Fibroblast of lung (primary cell): Measurements from ENCODE around the gene GATA1. TPM values are rescaled to one million over a fixed set of nuclear protein-coding genes. Genes with fewer than 3 reads are reported as not detected.
"Not testable (repeated sequence)": the region's sequence is repeated elsewhere in the genome, so short reads cannot be mapped to it uniquely, and the experiment has no call there.

Source experiments
- DNase-seq, 2 donors: peaks; one replicate each; pipeline versions ENCODE4 v3.0.0 to v3.0.0-alpha.2; 2010; ENCODE audit warnings: low read depth in 2 of 2
- H2AFZ ChIP-seq: 2 replicates; pipeline ENCODE4 v1.5.1; 2012; ENCODE audit warnings: low read length, control low read depth, inconsistent platforms
- H3K27ac ChIP-seq: 2 replicates; pipeline ENCODE4 v1.5.1; 2011; ENCODE audit warnings: low read length, control low read depth; ENCODE audit not compliant: insufficient read depth
- H3K27me3 ChIP-seq: 2 replicates; pipeline ENCODE4 v1.5.1; 2011; ENCODE audit warnings: mild to moderate bottlenecking, low read length; ENCODE audit not compliant: control insufficient read depth, insufficient read depth
- H3K36me3 ChIP-seq: 2 replicates; pipeline ENCODE4 v1.5.1; 2011; ENCODE audit warnings: low read length; ENCODE audit not compliant: control insufficient read depth, insufficient read depth
- H3K4me1 ChIP-seq: 2 replicates; pipeline ENCODE4 v1.5.1; 2011; ENCODE audit warnings: low read length; ENCODE audit not compliant: control insufficient read depth, insufficient read depth; ENCODE audit errors: extremely low read depth
- H3K4me2 ChIP-seq: 2 replicates; pipeline ENCODE4 v1.5.1; 2011; ENCODE audit warnings: low read length, control low read depth; ENCODE audit not compliant: insufficient read depth; ENCODE audit errors: extremely low read depth
- H3K4me3 ChIP-seq, 4 experiments: fragments of 200-600 bp in 1 of 4; sonication (generic) in 1 of 4; replicated peaks in 1 of 4; 2 replicates each; pipeline ENCODE4 v1.5.1; 2011 to 2016; ENCODE audit warnings: low read length in 4 of 4, low read depth in 3 of 4, mild to moderate bottlenecking in 3 of 4, control low read depth in 2 of 4, inconsistent platforms in 1 of 4, mixed read lengths in 1 of 4; ENCODE audit not compliant: insufficient read depth in 1 of 4; ENCODE audit errors: control extremely low read depth in 1 of 4
- H3K79me2 ChIP-seq: 2 replicates; pipeline ENCODE4 v1.5.1; 2012; ENCODE audit warnings: mild to moderate bottlenecking, low read length, inconsistent platforms; ENCODE audit not compliant: control insufficient read depth, insufficient read depth
- H3K9ac ChIP-seq: 2 replicates; pipeline ENCODE4 v1.5.1; 2011; ENCODE audit warnings: mild to moderate bottlenecking, low read length, control low read depth; ENCODE audit not compliant: insufficient read depth
- H3K9me3 ChIP-seq: 2 replicates; pipeline ENCODE4 v1.5.1; 2012; ENCODE audit warnings: low read depth, low read length; ENCODE audit not compliant: control insufficient read depth, insufficient read depth
- H4K20me1 ChIP-seq: 2 replicates; pipeline ENCODE4 v1.5.1; 2011; ENCODE audit warnings: low read length; ENCODE audit not compliant: control insufficient read depth, insufficient read depth; ENCODE audit errors: extremely low read depth
- CTCF ChIP-seq, 2 donors: IDR thresholded peaks in 1 of 2; conservative IDR thresholded peaks in 1 of 2; 1 replicate in 1 of 2; 2 replicates in 1 of 2; pipeline ENCODE4 v1.5.1; 2011 to 2012; ENCODE audit warnings: low read length in 2 of 2, control low read depth in 1 of 2, inconsistent platforms in 1 of 2, low read depth in 1 of 2, mild to moderate bottlenecking in 1 of 2
- EZH2 ChIP-seq: IDR thresholded peaks from 2 replicates; pipeline ENCODE4 v1.5.1; 2012; ENCODE audit warnings: low read length, control low read depth, mild to moderate bottlenecking; ENCODE audit errors: missing control alignments
- polyA plus RNA-seq, 2 donors: library from polyadenylated mRNA; depleted of rRNA in 1 of 2; stranded (reverse) in 1 of 2; unstranded in 1 of 2; fragments of >200 nt; gene quantifications; 2 replicates each; pipeline ENCODE4 v1.2.1, GENCODE V29; 2011 to 2012; ENCODE audit warnings: missing spikeins in 1 of 2
- total RNA-seq: library from RNA; depleted of rRNA; stranded (reverse); fragments of >200 nt; gene quantifications from 2 replicates; pipeline ENCODE4 v1.2.1, GENCODE V29; 2014

Gene GATA1
- total and polyA plus RNA-seq, 2 donors (not counting 1 experiment from before 2014, with no cell fraction given): not detected

GRCh38 chrX:48816014-48816810, 29.8 kb downstream of the GATA1 start:
- H3K9ac ChIP-seq: no peak overlapping the region
- DNase-seq: no peak

GRCh38 chrX:48818098-48818497, 31.7 kb downstream of the GATA1 start:
- Histone ChIP-seq H4K20me1 (no peaks in the 10 kb centered on the region), H3K4me2 (no peak overlapping the region), H3K27ac (no peak overlapping the region), H3K9me3 (no peaks in the 10 kb centered on the region), H3K9ac (no peak overlapping the region), H2AFZ (no peak overlapping the region), H3K79me2 (no peaks in the 10 kb centered on the region), H3K4me1 (no peaks in the 10 kb centered on the region), H3K36me3 (no peaks in the 10 kb centered on the region), H3K4me3 (no peak overlapping the region), H3K27me3 (no peaks in the 10 kb centered on the region)
- no peak for TF ChIP-seq EZH2
- TF ChIP-seq CTCF (conservative IDR thresholded peaks at IDR 0.05 in 1 of 2, IDR thresholded peaks at IDR 0.05 in 1 of 2; ENCODE audit: low read depth in 1 of 2, low read length in 2 of 2): no peak
- no peak for DNase-seq

More at GRCh38 chrX:48816014-48816810, 29.8 kb downstream of the GATA1 start:
- TF ChIP-seq EZH2 (no peak), CTCF (conservative IDR thresholded peaks at IDR 0.05 in 1 of 2, IDR thresholded peaks at IDR 0.05 in 1 of 2; ENCODE audit: low read depth in 1 of 2, low read length in 2 of 2) (no peak)
- Histone ChIP-seq H3K4me2 (no peak overlapping the region), H2AFZ (no peak overlapping the region), H3K27me3 (no peaks in the 10 kb centered on the region), H3K9me3 (no peaks in the 10 kb centered on the region), H3K4me3 (no peak overlapping the region), H3K36me3 (no peaks in the 10 kb centered on the region), H4K20me1 (no peaks in the 10 kb centered on the region), H3K79me2 (no peaks in the 10 kb centered on the region), H3K4me1 (no peaks in the 10 kb centered on the region), H3K27ac (no peak overlapping the region)

- no peak for TF ChIP-seq EZH2
- no peak for TF ChIP-seq CTCF (conservative IDR thresholded peaks at IDR 0.05 in 1 of 2, IDR thresholded peaks at IDR 0.05 in 1 of 2; ENCODE audit: low read depth in 1 of 2, low read length in 2 of 2)
- H3K79me2 ChIP-seq: no peaks in the 10 kb centered on the region
- H2AFZ ChIP-seq: no peak overlapping the region
- no peak overlapping the region for H3K9ac ChIP-seq
- H3K9me3 ChIP-seq: no peaks in the 10 kb centered on the region
- no peaks in the 10 kb centered on the region for H3K27me3 ChIP-seq
- no peak overlapping the region for H3K27ac ChIP-seq
- H3K4me2 ChIP-seq: no peak overlapping the region
- no peak overlapping the region for H3K4me3 ChIP-seq
- no peaks in the 10 kb centered on the region for H4K20me1 ChIP-seq
- no peaks in the 10 kb centered on the region for H3K4me1 ChIP-seq
- H3K36me3 ChIP-seq: no peaks in the 10 kb centered on the region
- DNase-seq: no peak
Measured at GRCh38 chrX:48818866-48819265, 32.5 kb downstream of the GATA1 start.

- H3K27ac ChIP-seq, H3K4me1 ChIP-seq, H4K20me1 ChIP-seq, H3K36me3 ChIP-seq, H3K4me2 ChIP-seq, H3K9me3 ChIP-seq, DNase-seq, H3K9ac ChIP-seq, H3K4me3 ChIP-seq, H3K79me2 ChIP-seq, H3K27me3 ChIP-seq, H2AFZ ChIP-seq: not testable (repeated sequence)
Measured at GRCh38 chrX:48819394-48819793, 33.0 kb downstream of the GATA1 start.
